IMR-90 (cell line): ENCODE data around the gene RYR2. TPM values are rescaled to one million over a fixed set of nuclear protein-coding genes. Genes with fewer than 3 reads are reported as not detected.

Source experiments
- ATAC-seq: fragments of 200-7000 bp; cut with Tn5 transposase; 2 replicates; pipeline ENCODE4 v1.9.1; 2020; ENCODE audit warnings: low read depth, mild to moderate bottlenecking, moderate library complexity
- BruUV-seq: library from RNA; stranded (reverse); fragments of 400-500 nt; replicated peaks from 2 replicates; lab custom pipeline; 2021; lab: Mats Ljungman, UMichigan
- CTCF ChIA-PET: fragments of 300-600 bp; formaldehyde crosslinking; extraction: SDS; loops from one replicate; lab custom pipeline; 2021; ENCODE audit warnings: antibody characterized with exemption; lab: Yijun Ruan, JAX
- POLR2A ChIA-PET: fragments of 300-600 bp; sonication (Branson Sonifier 250); formaldehyde crosslinking; loops from one replicate; lab custom pipeline; 2022; ENCODE audit warnings: antibody characterized with exemption; ENCODE audit not compliant: unreplicated experiment; lab: Charles Lee
- DNase-seq: peaks from one replicate; pipeline ENCODE4 v3.0.0; 2013
- H2AFZ ChIP-seq: replicated peaks from 2 replicates; pipeline ENCODE3; 2013; ENCODE audit warnings: low read length, mild to moderate bottlenecking; ENCODE audit not compliant: poor library complexity
- H2AK5ac ChIP-seq: 2 replicates; pipeline ENCODE4 v1.6.1; 2013; ENCODE audit warnings: low read depth, low read length, inconsistent platforms
- H2AK9ac ChIP-seq: replicated peaks from 2 replicates; pipeline ENCODE3; 2013; ENCODE audit warnings: mild to moderate bottlenecking, low read depth, low read length, moderate library complexity; ENCODE audit not compliant: poor library complexity
- H2BK120ac ChIP-seq: 2 replicates; pipeline ENCODE4 v1.6.1; 2013; ENCODE audit warnings: low read depth, low read length, inconsistent platforms
- H2BK15ac ChIP-seq: 3 replicates; pipeline ENCODE4 v1.6.1; 2013; ENCODE audit warnings: low read depth, low read length, inconsistent platforms
- H2BK20ac ChIP-seq: 2 replicates; pipeline ENCODE4 v1.6.1; 2013; ENCODE audit warnings: low read depth, mild to moderate bottlenecking, inconsistent platforms, low read length, moderate library complexity
- H2BK5ac ChIP-seq: 2 replicates; pipeline ENCODE4 v1.6.1; 2013; ENCODE audit warnings: mild to moderate bottlenecking, low read depth, low read length, inconsistent platforms; ENCODE audit not compliant: poor library complexity, severe bottlenecking
- H3K14ac ChIP-seq: replicated peaks from 2 replicates; pipeline ENCODE4 v1.6.1; 2013; ENCODE audit warnings: low read depth, low read length, inconsistent platforms
- H3K18ac ChIP-seq: 2 replicates; pipeline ENCODE4 v1.6.1; 2013; ENCODE audit warnings: low read depth, low read length, control low read depth
- H3K23ac ChIP-seq: 2 replicates; pipeline ENCODE4 v1.6.1; 2013; ENCODE audit warnings: low read depth, low read length, inconsistent platforms
- H3K27ac ChIP-seq: 2 replicates; pipeline ENCODE4 v1.5.1; 2013; ENCODE audit warnings: mild to moderate bottlenecking, control low read depth, low read length; ENCODE audit not compliant: insufficient read depth
- H3K27me3 ChIP-seq: 2 replicates; pipeline ENCODE4 v1.6.1; 2013; ENCODE audit warnings: low read length; ENCODE audit not compliant: control insufficient read depth, insufficient read depth
- H3K36me3 ChIP-seq: 2 replicates; pipeline ENCODE4 v1.6.1; 2013; ENCODE audit warnings: low read length, mixed read lengths; ENCODE audit not compliant: control insufficient read depth, insufficient read depth
- H3K4ac ChIP-seq: 2 replicates; pipeline ENCODE4 v1.6.1; 2013; ENCODE audit warnings: low read depth, low read length, inconsistent platforms
- H3K4me1 ChIP-seq: 2 replicates; pipeline ENCODE4 v1.6.1; 2013; ENCODE audit warnings: low read length, mixed read lengths; ENCODE audit not compliant: control insufficient read depth, insufficient read depth
- H3K4me2 ChIP-seq: 2 replicates; pipeline ENCODE4 v1.6.1; 2013; ENCODE audit warnings: low read depth, mild to moderate bottlenecking, control low read depth, low read length, moderate library complexity
- H3K4me3 ChIP-seq: 2 replicates; pipeline ENCODE4 v1.5.1; 2013; ENCODE audit warnings: low read depth, mild to moderate bottlenecking, control low read depth, low read length, moderate library complexity; ENCODE audit not compliant: insufficient read depth
- H3K56ac ChIP-seq: 2 replicates; pipeline ENCODE4 v1.6.1; 2013; ENCODE audit warnings: low read length, inconsistent platforms; ENCODE audit not compliant: insufficient read depth; ENCODE audit errors: extremely low read depth
- H3K79me1 ChIP-seq, 2 experiments: 2 replicates each; pipeline ENCODE4 v1.6.1; 2013; ENCODE audit warnings: low read length in 2 of 2, inconsistent platforms in 1 of 2, low read depth in 1 of 2
- H3K9ac ChIP-seq: 2 replicates; pipeline ENCODE4 v1.6.1; 2013; ENCODE audit warnings: low read depth, low read length, control low read depth
- H3K9me1 ChIP-seq: 2 replicates; pipeline ENCODE4 v1.6.1; 2013; ENCODE audit warnings: low read length, inconsistent platforms; ENCODE audit not compliant: insufficient read depth
- H3K9me3 ChIP-seq: 2 replicates; pipeline ENCODE4 v1.6.1; 2013; ENCODE audit warnings: low read length; ENCODE audit not compliant: control insufficient read depth, insufficient read depth
- H4K20me1 ChIP-seq: 2 replicates; pipeline ENCODE4 v1.6.1; 2013; ENCODE audit warnings: low read length, inconsistent platforms; ENCODE audit not compliant: insufficient read depth
- H4K5ac ChIP-seq: 2 replicates; pipeline ENCODE4 v1.6.1; 2013; ENCODE audit warnings: mild to moderate bottlenecking, low read depth, low read length, control low read depth
- H4K8ac ChIP-seq, 2 experiments: 2 replicates each; pipeline ENCODE4 v1.6.1; 2013; ENCODE audit warnings: low read depth in 2 of 2, low read length in 2 of 2, control low read depth in 1 of 2, inconsistent platforms in 1 of 2
- H4K91ac ChIP-seq: 2 replicates; pipeline ENCODE4 v1.6.1; 2013; ENCODE audit warnings: low read depth, low read length, inconsistent platforms; ENCODE audit not compliant: insufficient read depth
- BHLHE40 ChIP-seq: fragments of 150-350 bp; IDR thresholded peaks from 2 replicates; pipeline ENCODE4 v1.6.1; 2016; ENCODE audit warnings: mild to moderate bottlenecking, low read depth, low read length
- CHD1 ChIP-seq: IDR thresholded peaks from 2 replicates; pipeline ENCODE4 v1.6.1; 2012; ENCODE audit warnings: low read depth, low read length, improper control_type of control experiment
- FOS ChIP-seq: fragments of 150-350 bp; IDR thresholded peaks from 2 replicates; pipeline ENCODE4 v1.6.1; 2016; ENCODE audit warnings: low read depth, low read length
- MAFK ChIP-seq: IDR thresholded peaks from 2 replicates; pipeline ENCODE4 v1.6.1; 2012; ENCODE audit warnings: low read depth, low read length, improper control_type of control experiment
- MAZ ChIP-seq: IDR thresholded peaks from 2 replicates; pipeline ENCODE4 v1.6.1; 2012; ENCODE audit warnings: low read depth, mild to moderate bottlenecking, low read length, improper control_type of control experiment, moderate library complexity, borderline replicate concordance
- MXI1 ChIP-seq: IDR thresholded peaks from 2 replicates; pipeline ENCODE4 v1.6.1; 2012; ENCODE audit warnings: low read depth, mild to moderate bottlenecking, low read length, moderate library complexity, borderline replicate concordance
- NFE2L2 ChIP-seq: fragments of 150-350 bp; IDR thresholded peaks from 2 replicates; pipeline ENCODE4 v1.6.1; 2016; ENCODE audit warnings: low read depth, mild to moderate bottlenecking, low read length
- POLR2A ChIP-seq: IDR thresholded peaks from 2 replicates; pipeline ENCODE4 v1.6.1; 2012; ENCODE audit warnings: mild to moderate bottlenecking, low read depth, low read length
- RAD21 ChIP-seq: IDR thresholded peaks from 2 replicates; pipeline ENCODE4 v1.6.1; 2012; ENCODE audit warnings: low read length, improper control_type of control experiment
- RCOR1 ChIP-seq: IDR thresholded peaks from 2 replicates; pipeline ENCODE4 v1.6.1; 2012; ENCODE audit warnings: mild to moderate bottlenecking, low read length, improper control_type of control experiment; ENCODE audit not compliant: insufficient replicate concordance
- RFX5 ChIP-seq: IDR thresholded peaks from 2 replicates; pipeline ENCODE4 v1.8.0; 2012; ENCODE audit warnings: low read depth, mild to moderate bottlenecking, low read length, moderate library complexity
- SMC3 ChIP-seq: fragments of 150-350 bp; IDR thresholded peaks from 2 replicates; pipeline ENCODE4 v1.6.1; 2016; ENCODE audit warnings: low read depth, mild to moderate bottlenecking, antibody characterized with exemption, low read length, moderate library complexity
- WGBS, 2 experiments: methylation state at CpG; one replicate each; pipeline versions ENCODE4 v1.1.5 to v1.1.7; 2013; ENCODE audit warnings: missing lambda C conversion rate in 2 of 2; ENCODE audit not compliant: insufficient read length in 1 of 2; ENCODE audit errors: extremely low coverage in 2 of 2; 5-methylcytosine and 5-hydroxymethylcytosine counted together
- dilution Hi-C: fragments of 300-500 bp; cut with HindIII; formaldehyde crosslinking; loops from one replicate; pipeline ENCODE4 v1.14.3; 2018; ENCODE audit warnings: low sequenced_read_pairs; ENCODE audit not compliant: unreplicated experiment
- in situ Hi-C: fragments of 300-500 bp; cut with MboI; formaldehyde crosslinking; loops from 3 replicates; pipeline ENCODE4 v1.14.3; 2019; ENCODE audit warnings: low sequenced_read_pairs, inconsistent platforms, mixed read lengths
- intact Hi-C: fragments of 100-400 bp; cut with micrococcal nuclease; formaldehyde crosslinking; loops from 2 replicates; pipeline ENCODE4 v1.10.0; 2022
- polyA plus RNA-seq, 3 experiments: library from polyadenylated mRNA; depleted of rRNA; stranded (reverse); fragments of >200 nt; gene quantifications; 2 replicates each; pipeline ENCODE4 v1.2.3, GENCODE V29; 2012; ENCODE audit warnings: low replicate concordance in 1 of 3
- total RNA-seq: library from RNA; depleted of rRNA; stranded (reverse); fragments of >200 nt; gene quantifications from 2 replicates; pipeline ENCODE4 v1.2.3, GENCODE V29; 2012
- TF ChIP-seq, protein P1 (sequence below): conservative IDR thresholded peaks from 2 replicates; pipeline ENCODE4 v1.5.1; 2012; ENCODE audit warnings: mild to moderate bottlenecking, low read depth, low read length, improper control_type of control experiment
- TF ChIP-seq, protein P2 (sequence below): fragments of 150-350 bp; IDR thresholded peaks from 2 replicates; pipeline ENCODE4 v1.6.1; 2017; ENCODE audit warnings: mild to moderate bottlenecking, antibody characterized with exemption, low read length, low read depth
- TF ChIP-seq, protein P3 (sequence below): fragments of 150-350 bp; IDR thresholded peaks from 2 replicates; pipeline ENCODE4 v1.6.1; 2016; ENCODE audit warnings: low read depth, mild to moderate bottlenecking, low read length, moderate library complexity, borderline replicate concordance

The RYR2 gene
- total and polyA plus RNA-seq, 2 of the 4 experiments (the other 2 are of a cell fraction) = not detected

DNA sequence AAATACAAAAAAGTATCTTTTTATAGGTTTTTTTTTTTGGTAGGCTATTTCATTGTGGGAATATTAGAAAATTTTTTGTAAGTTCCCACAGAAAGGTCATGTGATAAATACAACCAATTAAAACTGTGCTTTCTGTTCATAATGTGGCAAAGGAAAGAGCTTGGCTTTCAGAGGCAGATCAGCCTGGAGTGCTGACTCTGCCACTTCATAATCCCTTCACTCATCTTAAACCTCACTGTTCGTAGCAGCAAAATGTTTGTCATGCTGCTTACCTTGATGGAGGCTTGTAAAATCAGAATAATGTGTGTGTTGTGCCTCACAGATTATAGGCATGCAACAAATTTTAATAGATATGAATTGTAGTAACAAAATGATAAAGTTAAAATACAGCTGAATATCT is 671.9 kb downstream of the RYR2 start:
- no peaks in the 10 kb centered on the region for H3K4me1 ChIP-seq
- no CpG with 5 or more reads among the region's 1 CpG for WGBS, 2 experiments
- no TSS peak for BruUV-seq
- no peak overlapping the region for H4K8ac ChIP-seq
- TF ChIP-seq BHLHE40 (no peak), SMC3 (no peak), CHD1 (no peak), NFE2L2 (no peak), FOS (no peak), RAD21 (no peak), MAFK (no peak), POLR2A (no peak), MAZ (no peak), RCOR1 (no peak), MXI1 (no peak), RFX5 (no peak)
- TF ChIP-seq, protein P1, sequence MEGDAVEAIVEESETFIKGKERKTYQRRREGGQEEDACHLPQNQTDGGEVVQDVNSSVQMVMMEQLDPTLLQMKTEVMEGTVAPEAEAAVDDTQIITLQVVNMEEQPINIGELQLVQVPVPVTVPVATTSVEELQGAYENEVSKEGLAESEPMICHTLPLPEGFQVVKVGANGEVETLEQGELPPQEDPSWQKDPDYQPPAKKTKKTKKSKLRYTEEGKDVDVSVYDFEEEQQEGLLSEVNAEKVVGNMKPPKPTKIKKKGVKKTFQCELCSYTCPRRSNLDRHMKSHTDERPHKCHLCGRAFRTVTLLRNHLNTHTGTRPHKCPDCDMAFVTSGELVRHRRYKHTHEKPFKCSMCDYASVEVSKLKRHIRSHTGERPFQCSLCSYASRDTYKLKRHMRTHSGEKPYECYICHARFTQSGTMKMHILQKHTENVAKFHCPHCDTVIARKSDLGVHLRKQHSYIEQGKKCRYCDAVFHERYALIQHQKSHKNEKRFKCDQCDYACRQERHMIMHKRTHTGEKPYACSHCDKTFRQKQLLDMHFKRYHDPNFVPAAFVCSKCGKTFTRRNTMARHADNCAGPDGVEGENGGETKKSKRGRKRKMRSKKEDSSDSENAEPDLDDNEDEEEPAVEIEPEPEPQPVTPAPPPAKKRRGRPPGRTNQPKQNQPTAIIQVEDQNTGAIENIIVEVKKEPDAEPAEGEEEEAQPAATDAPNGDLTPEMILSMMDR = no peak
- TF ChIP-seq, protein P2, sequence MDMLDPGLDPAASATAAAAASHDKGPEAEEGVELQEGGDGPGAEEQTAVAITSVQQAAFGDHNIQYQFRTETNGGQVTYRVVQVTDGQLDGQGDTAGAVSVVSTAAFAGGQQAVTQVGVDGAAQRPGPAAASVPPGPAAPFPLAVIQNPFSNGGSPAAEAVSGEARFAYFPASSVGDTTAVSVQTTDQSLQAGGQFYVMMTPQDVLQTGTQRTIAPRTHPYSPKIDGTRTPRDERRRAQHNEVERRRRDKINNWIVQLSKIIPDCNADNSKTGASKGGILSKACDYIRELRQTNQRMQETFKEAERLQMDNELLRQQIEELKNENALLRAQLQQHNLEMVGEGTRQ = no peak
- TF ChIP-seq, protein P3, sequence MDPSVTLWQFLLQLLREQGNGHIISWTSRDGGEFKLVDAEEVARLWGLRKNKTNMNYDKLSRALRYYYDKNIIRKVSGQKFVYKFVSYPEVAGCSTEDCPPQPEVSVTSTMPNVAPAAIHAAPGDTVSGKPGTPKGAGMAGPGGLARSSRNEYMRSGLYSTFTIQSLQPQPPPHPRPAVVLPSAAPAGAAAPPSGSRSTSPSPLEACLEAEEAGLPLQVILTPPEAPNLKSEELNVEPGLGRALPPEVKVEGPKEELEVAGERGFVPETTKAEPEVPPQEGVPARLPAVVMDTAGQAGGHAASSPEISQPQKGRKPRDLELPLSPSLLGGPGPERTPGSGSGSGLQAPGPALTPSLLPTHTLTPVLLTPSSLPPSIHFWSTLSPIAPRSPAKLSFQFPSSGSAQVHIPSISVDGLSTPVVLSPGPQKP = no peak
- no peaks in the 10 kb centered on the region for H4K20me1 ChIP-seq
- ATAC-seq = 0 out of 2 replicates have a peak, but pooled peaks have one; percentile 37
- H2BK120ac ChIP-seq = no peak overlapping the region
- H4K91ac ChIP-seq = no peak overlapping the region
- DNase-seq = peak; percentile 2
- H3K4ac ChIP-seq = no peak overlapping the region
- H3K56ac ChIP-seq = no peak overlapping the region
- intact Hi-C loops = no loop called here
- H2BK15ac ChIP-seq = no peak overlapping the region
- no peak overlapping the region for H2BK5ac ChIP-seq
- no peak overlapping the region for H3K27ac ChIP-seq
- no peaks in the 10 kb centered on the region for H3K36me3 ChIP-seq
- H2AK5ac ChIP-seq = no peak overlapping the region
- no peak overlapping the region for H2AK9ac ChIP-seq
- H3K79me1 ChIP-seq = no peaks in the 10 kb centered on the region
- ChIA-PET CTCF (no interaction called here), POLR2A (no interaction called here)
- no peak overlapping the region for H3K4me2 ChIP-seq
- no peaks in the 10 kb centered on the region for H3K27me3 ChIP-seq
- H2BK20ac ChIP-seq = no peak overlapping the region
- peaks cover 2% of the 10 kb centered on the region; the same call in 1 of the 2 replicates for H3K9me3 ChIP-seq
- H3K23ac ChIP-seq = no peak overlapping the region
- no peaks in the 10 kb centered on the region for H3K9me1 ChIP-seq
- H3K14ac ChIP-seq = no peak overlapping the region
- no peak overlapping the region for H3K18ac ChIP-seq
- no peak overlapping the region for H3K9ac ChIP-seq
- in situ Hi-C loops = no loop called here
- H4K5ac ChIP-seq = no peak overlapping the region
- H2AFZ ChIP-seq = no peak overlapping the region
- dilution Hi-C loops = no loop called here
- H3K4me3 ChIP-seq = no peak overlapping the region
